SK-N-SH (cell line): ENCODE measurements around the gene RPA3. TPM values are rescaled to one million over a fixed set of nuclear protein-coding genes. Genes with fewer than 3 reads are reported as not detected.

Experiments used
- CTCF ChIA-PET: fragments of 300-600, 350-600 bp; formaldehyde crosslinking; extraction: SDS; loops from one replicate; lab custom pipeline; 2021; lab: Yijun Ruan, JAX
- POLR2A ChIA-PET: fragments of 350-600 bp; sonication (Branson Sonifier 250); formaldehyde crosslinking; extraction: SDS; loops from one replicate; lab custom pipeline; 2020; ENCODE audit warnings: antibody characterized with exemption, inconsistent platforms; lab: Yijun Ruan, JAX
- DNase-seq: peaks from one replicate; pipeline ENCODE4 v3.0.0; 2012
- H2AFZ ChIP-seq: fragments of 200-600 bp; sonication (generic); 2 replicates; pipeline ENCODE4 v1.8.1; 2016; ENCODE audit warnings: antibody characterized with exemption, mild to moderate bottlenecking, low read depth
- H3F3A ChIP-seq: fragments of 200-600 bp; sonication (generic); replicated peaks from 2 replicates; pipeline ENCODE3; 2016; ENCODE audit warnings: antibody characterized with exemption, mild to moderate bottlenecking; ENCODE audit not compliant: insufficient read depth
- H3K27ac ChIP-seq, 2 experiments: fragments of 200-500 bp in 1 of 2; fragments of 200-600 bp in 1 of 2; sonication (Bioruptor generic) in 1 of 2; sonication (generic), shearing (Covaris generic) in 1 of 2; 2 replicates each; pipeline versions ENCODE4 v1.5.1 to v1.6.1; 2014 to 2016; ENCODE audit warnings: low read depth in 2 of 2, inconsistent platforms in 1 of 2, low read length in 1 of 2, mild to moderate bottlenecking in 1 of 2, mixed read lengths in 1 of 2
- H3K27me3 ChIP-seq: fragments of 200-600 bp; sonication (generic), shearing (Covaris generic); 2 replicates; pipeline ENCODE4 v1.6.1; 2016; ENCODE audit warnings: mixed run types; ENCODE audit not compliant: insufficient read depth
- H3K36me3 ChIP-seq, 2 experiments: fragments of 200-500 bp in 1 of 2; fragments of 200-600 bp in 1 of 2; sonication (Bioruptor generic) in 1 of 2; sonication (generic) in 1 of 2; replicated peaks in 1 of 2; 2 replicates each; pipeline versions ENCODE3 to v1.5.1; 2014 to 2016; ENCODE audit warnings: low read length in 1 of 2, mild to moderate bottlenecking in 1 of 2; ENCODE audit not compliant: insufficient read depth in 2 of 2, control insufficient read depth in 1 of 2
- H3K4me1 ChIP-seq, 2 experiments: fragments of 200-500 bp in 1 of 2; fragments of 200-600 bp in 1 of 2; sonication (Bioruptor generic) in 1 of 2; sonication (generic), shearing (Covaris generic) in 1 of 2; 2 replicates each; pipeline versions ENCODE4 v1.5.1 to v1.6.1; 2014 to 2016; ENCODE audit warnings: low read depth in 1 of 2, low read length in 1 of 2, mixed run types in 1 of 2; ENCODE audit not compliant: insufficient read depth in 2 of 2, control insufficient read depth in 1 of 2
- H3K4me2 ChIP-seq: fragments of 200-600 bp; sonication (generic), shearing (Covaris generic); 2 replicates; pipeline ENCODE4 v1.6.1; 2017; ENCODE audit warnings: mixed run types
- H3K4me3 ChIP-seq, 2 experiments: fragments of 200-500 bp in 1 of 2; fragments of 200-600 bp in 1 of 2; sonication (Bioruptor generic) in 1 of 2; sonication (generic), shearing (Covaris generic) in 1 of 2; 2 replicates each; pipeline versions ENCODE4 v1.5.1 to v1.8.1; 2014 to 2016; ENCODE audit warnings: low read depth in 2 of 2, inconsistent platforms in 1 of 2, low read length in 1 of 2, mild to moderate bottlenecking in 1 of 2, mixed read lengths in 1 of 2, moderate library complexity in 1 of 2
- H3K79me2 ChIP-seq: fragments of 200-600 bp; sonication (generic); 2 replicates; pipeline ENCODE4 v1.8.1; 2017; ENCODE audit warnings: mild to moderate bottlenecking; ENCODE audit not compliant: insufficient read depth
- H3K9ac ChIP-seq: fragments of 200-600 bp; sonication (generic); 2 replicates; pipeline ENCODE4 v1.6.1; 2017; ENCODE audit warnings: mixed run types
- H3K9me2 ChIP-seq: fragments of 200-600 bp; sonication (generic); 2 replicates; pipeline ENCODE4 v1.6.1; 2017; ENCODE audit warnings: mixed run types
- H3K9me3 ChIP-seq: fragments of 200-600 bp; sonication (generic); 2 replicates; pipeline ENCODE4 v1.6.1; 2017; ENCODE audit warnings: mixed run types, mild to moderate bottlenecking, moderate library complexity
- H4K20me1 ChIP-seq: fragments of 200-600 bp; sonication (generic); 2 replicates; pipeline ENCODE4 v1.6.1; 2017; ENCODE audit warnings: mild to moderate bottlenecking, mixed run types; ENCODE audit not compliant: insufficient read depth
- CTCF ChIP-seq: fragments of 200-600 bp; sonication (generic); IDR thresholded peaks from 2 replicates; pipeline ENCODE4 v1.6.1; 2017; ENCODE audit warnings: antibody characterized with exemption, mild to moderate bottlenecking, moderate library complexity
- ELF1 ChIP-seq: IDR thresholded peaks from 2 replicates; pipeline ENCODE4 v1.4.0; 2012
- EP300 ChIP-seq, 2 experiments: IDR thresholded peaks; 2 replicates each; pipeline versions ENCODE4 v1.4.0 to v1.6.1; 2012; ENCODE audit warnings: borderline replicate concordance in 1 of 2, low read depth in 1 of 2, low read length in 1 of 2
- FOXJ3 ChIP-seq: sonication (generic); formaldehyde crosslinking; IDR thresholded peaks from 2 replicates; pipeline ENCODE4 v1.5.1; 2020; ENCODE audit warnings: mild to moderate bottlenecking, missing genetic modification reagents
- GABPA ChIP-seq: IDR thresholded peaks from 2 replicates; pipeline ENCODE4 v1.4.0; 2012; ENCODE audit warnings: low read depth, mild to moderate bottlenecking
- GATA2 ChIP-seq: sonication (generic); formaldehyde crosslinking; IDR thresholded peaks from 2 replicates; pipeline ENCODE4 v1.5.0; 2020; ENCODE audit warnings: mild to moderate bottlenecking, missing genetic modification reagents
- MAX ChIP-seq: IDR thresholded peaks from 2 replicates; pipeline ENCODE4 v1.4.0; 2012; ENCODE audit warnings: low read depth
- MEF2A ChIP-seq: IDR thresholded peaks from 2 replicates; pipeline ENCODE4 v1.4.0; 2012; ENCODE audit warnings: low read depth, borderline replicate concordance
- NRF1 ChIP-seq: IDR thresholded peaks from 2 replicates; pipeline ENCODE4 v1.6.1; 2012; ENCODE audit warnings: low read depth, mild to moderate bottlenecking, low read length
- PBX3 ChIP-seq: IDR thresholded peaks from 2 replicates; pipeline ENCODE4; 2012
- RAD21 ChIP-seq: IDR thresholded peaks from 2 replicates; pipeline ENCODE4 v1.6.1; 2012; ENCODE audit warnings: mild to moderate bottlenecking, low read length
- RFX5 ChIP-seq: IDR thresholded peaks from 2 replicates; pipeline ENCODE4 v1.6.1; 2012; ENCODE audit warnings: mild to moderate bottlenecking, improper control_type of control experiment, low read length
- SMC3 ChIP-seq: IDR thresholded peaks from 2 replicates; pipeline ENCODE4 v1.6.1; 2012; ENCODE audit warnings: low read depth, low read length, improper control_type of control experiment
- TEAD4 ChIP-seq: IDR thresholded peaks from 2 replicates; pipeline ENCODE4 v1.4.0; 2012; ENCODE audit warnings: mild to moderate bottlenecking, borderline replicate concordance; ENCODE audit not compliant: insufficient read depth
- YY1 ChIP-seq: IDR thresholded peaks from 2 replicates; pipeline ENCODE4 v1.4.0; 2012; ENCODE audit warnings: low read depth, mild to moderate bottlenecking
- WGBS: methylation state at CpG from one replicate; pipeline ENCODE4 v1.1.6; 2017; ENCODE audit warnings: low lambda C conversion rate; 5-methylcytosine and 5-hydroxymethylcytosine counted together
- polyA plus RNA-seq, 3 experiments: library from polyadenylated mRNA; depleted of rRNA; stranded (reverse); fragments of >200 nt; gene quantifications; 2 replicates each; pipeline ENCODE4 v1.2.3, GENCODE V29; 2012
- TF ChIP-seq, protein P1 (sequence below): fragments of 150-350 bp; IDR thresholded peaks from 2 replicates; pipeline ENCODE4 v1.6.1; 2017; ENCODE audit warnings: antibody characterized with exemption, low read length, low read depth, borderline replicate concordance

RPA3 gene
- polyA plus RNA-seq, 1 of the 3 experiments (the other 2 are of a cell fraction), result 39.0 TPM

- DNase-seq, result no peak
- peak overlapping the region; percentile 55; the same call in 1 of the 2 replicates for H2AFZ ChIP-seq
- no peaks in the 10 kb centered on the region for H3K9me3 ChIP-seq
- 53% methylated on average over 5 of the region's 5 CpGs for WGBS
- H3K9me2 ChIP-seq, result no peaks in the 10 kb centered on the region
- TF ChIP-seq RFX5 (no peak), NRF1 (no peak), MEF2A (no peak), FOXJ3 (CRISPR knock-in tag) (no peak), TEAD4 (no peak), PBX3 (no peak), RAD21 (peak; percentile 65), CTCF (peak; percentile 69), SMC3 (peak; percentile 45), EP300 (IDR thresholded peaks at IDR 0.05; ENCODE audit: borderline replicate concordance in 1 of 2, low read depth in 1 of 2, low read length in 1 of 2) (no peak)
- no peaks in the 10 kb centered on the region for H3K27me3 ChIP-seq
- H3K4me3 ChIP-seq, result 0 out of 4 replicates have a peak overlapping the region, but pooled peaks of 1 of the 2 experiments have one; percentile 49
- H3K4me2 ChIP-seq, result peak overlapping the region; percentile 69
- no peak overlapping the region for H3K27ac ChIP-seq
- ChIA-PET POLR2A (no interaction called here), CTCF (interaction anchor here (0.8 to 4.8 kb wide), 11 partner anchors 8 to 337 kb away, joined by 3 to 37 read pairs (median 3); partner anchors contain the start of gene UMAD1)
- no peaks in the 10 kb centered on the region for H3K36me3 ChIP-seq
- peaks cover 6 to 8% of the 10 kb centered on the region in 2 experiments; a peak in 2 of 4 replicates for H3K4me1 ChIP-seq
- peak overlapping the region; percentile 10; the same call in 1 of the 2 replicates for H3K9ac ChIP-seq
- no peaks in the 10 kb centered on the region for H3K79me2 ChIP-seq
- no peaks in the 10 kb centered on the region for H4K20me1 ChIP-seq
- H3F3A ChIP-seq, result no peaks in the 10 kb centered on the region
Measured at GRCh38 chr7:7761340-7761973, 43.0 kb upstream of the RPA3 start.

- POLR2A ChIA-PET, result no interaction called here
- Histone ChIP-seq H3K9me2 (no peaks in the 10 kb centered on the region), H3K4me3 (no peak overlapping the region), H3K27ac (no peak overlapping the region), H3K4me2 (no peak overlapping the region), H4K20me1 (no peaks in the 10 kb centered on the region), H3K27me3 (no peaks in the 10 kb centered on the region), H3K79me2 (no peaks in the 10 kb centered on the region), H2AFZ (no peak overlapping the region), H3K4me1 (peaks cover 3 to 6% of the 10 kb centered on the region in 2 experiments; a peak in 2 of 4 replicates), H3K9me3 (no peaks in the 10 kb centered on the region), H3K36me3 (no peaks in the 10 kb centered on the region), H3F3A (no peaks in the 10 kb centered on the region), H3K9ac (no peak overlapping the region)
- CTCF ChIA-PET, result interaction anchor here (0.7 to 4.8 kb wide), 4 partner anchors 76 to 163 kb away, joined by 3 to 37 read pairs (median 6); no protein-coding TSS in a partner anchor
- TF ChIP-seq YY1 (no peak), RFX5 (no peak), MAX (no peak), PBX3 (no peak), GABPA (no peak), ELF1 (no peak), CTCF (no peak), SMC3 (no peak), GATA2 (CRISPR knock-in tag) (no peak)
- TF ChIP-seq, protein P1, sequence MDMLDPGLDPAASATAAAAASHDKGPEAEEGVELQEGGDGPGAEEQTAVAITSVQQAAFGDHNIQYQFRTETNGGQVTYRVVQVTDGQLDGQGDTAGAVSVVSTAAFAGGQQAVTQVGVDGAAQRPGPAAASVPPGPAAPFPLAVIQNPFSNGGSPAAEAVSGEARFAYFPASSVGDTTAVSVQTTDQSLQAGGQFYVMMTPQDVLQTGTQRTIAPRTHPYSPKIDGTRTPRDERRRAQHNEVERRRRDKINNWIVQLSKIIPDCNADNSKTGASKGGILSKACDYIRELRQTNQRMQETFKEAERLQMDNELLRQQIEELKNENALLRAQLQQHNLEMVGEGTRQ, result no peak
- DNase-seq, result no peak
- WGBS, result 60% methylated on average over 4 of the region's 4 CpGs
Measured at GRCh38 chr7:7757576-7757975, 39.2 kb upstream of the RPA3 start.
